Activated naive CD8-positive, alpha-beta T cell treated with anti-CD3 and anti-CD28 coated beads, Interleukin-2, amount 50 U/mL, for 16 hours (primary cell): ENCODE results near the gene ALDH1A3.

Experiments used
- DNase-seq: peaks from one replicate; pipeline ENCODE4 v3.0.0-alpha.2; 2020; ENCODE audit warnings: low read depth, low spot score

ALDH1A3 gene

DNA sequence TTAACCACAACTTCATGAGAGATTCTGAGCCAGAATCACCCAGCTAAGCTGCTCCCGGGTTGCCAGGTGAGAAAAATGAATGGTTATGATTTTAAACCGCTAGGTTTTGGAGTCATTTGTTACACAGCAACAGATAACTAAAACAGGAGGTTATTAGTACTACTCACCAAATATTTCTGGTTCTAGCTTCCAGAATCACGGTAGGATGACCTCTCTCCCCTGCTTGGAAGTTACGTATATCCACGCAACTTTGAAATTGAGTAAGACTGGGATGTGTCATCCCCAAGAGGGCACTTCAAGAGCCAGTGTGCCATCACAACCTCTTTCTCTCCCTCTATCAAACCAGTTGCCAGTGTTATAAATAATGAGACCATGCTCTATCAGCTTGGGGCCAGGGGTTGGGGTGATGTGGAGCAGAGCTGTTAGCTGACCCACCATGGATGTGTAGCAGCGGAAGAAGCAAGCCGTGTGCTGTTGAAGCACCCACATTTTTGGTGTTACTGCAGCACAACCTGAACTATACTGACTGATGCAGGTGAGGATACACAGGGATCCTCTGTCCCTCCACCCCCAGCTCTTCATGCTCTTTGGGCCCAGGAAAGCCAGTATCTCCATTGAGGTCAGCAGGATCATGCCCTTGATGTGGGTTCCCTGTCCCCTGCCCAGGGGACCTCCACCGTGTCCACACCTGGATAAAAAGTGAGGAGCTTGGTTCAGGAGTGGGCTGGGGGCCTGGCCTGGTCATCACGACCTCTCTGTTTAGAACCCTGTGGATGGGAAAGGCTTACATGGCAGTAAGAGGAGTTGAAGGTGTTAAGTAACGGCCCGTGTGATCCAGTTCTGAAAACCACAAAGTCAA lies 19.4 kb upstream of the ALDH1A3 start:
- no peak for DNase-seq

DNA sequence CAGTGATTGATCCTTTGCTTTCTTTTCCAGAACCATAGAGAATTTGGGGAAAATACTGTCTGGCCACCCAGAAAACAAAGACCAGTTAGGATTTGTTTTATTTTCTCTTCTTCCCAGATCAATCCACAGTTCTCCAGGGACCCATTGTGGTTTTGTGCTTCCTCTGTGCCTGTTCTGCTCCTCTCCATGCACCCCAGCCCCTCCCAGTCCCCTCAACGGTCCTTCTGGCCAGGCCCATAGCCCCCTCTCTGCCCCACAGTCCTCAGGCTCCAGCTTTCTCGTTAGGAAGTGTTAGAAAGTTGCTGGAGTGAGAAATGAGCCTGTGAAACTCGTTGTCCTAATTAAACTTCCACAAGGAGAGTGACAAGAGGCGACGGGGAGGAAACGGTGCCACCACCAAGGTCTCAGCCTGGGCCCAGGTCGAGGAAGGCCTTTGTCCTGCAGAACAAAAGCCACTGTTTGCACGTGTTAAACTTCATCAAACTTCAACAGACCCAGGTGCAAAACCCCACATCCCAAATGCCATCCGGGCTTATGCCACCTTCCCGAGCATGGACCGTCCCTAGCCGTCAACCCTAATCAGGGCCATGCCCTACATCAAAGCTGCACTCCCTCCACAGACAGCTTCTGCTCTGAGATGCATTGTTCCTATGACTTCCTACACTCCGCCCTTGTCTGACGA lies 18.7 kb upstream of the ALDH1A3 start:
- DNase-seq, result no peak

DNA sequence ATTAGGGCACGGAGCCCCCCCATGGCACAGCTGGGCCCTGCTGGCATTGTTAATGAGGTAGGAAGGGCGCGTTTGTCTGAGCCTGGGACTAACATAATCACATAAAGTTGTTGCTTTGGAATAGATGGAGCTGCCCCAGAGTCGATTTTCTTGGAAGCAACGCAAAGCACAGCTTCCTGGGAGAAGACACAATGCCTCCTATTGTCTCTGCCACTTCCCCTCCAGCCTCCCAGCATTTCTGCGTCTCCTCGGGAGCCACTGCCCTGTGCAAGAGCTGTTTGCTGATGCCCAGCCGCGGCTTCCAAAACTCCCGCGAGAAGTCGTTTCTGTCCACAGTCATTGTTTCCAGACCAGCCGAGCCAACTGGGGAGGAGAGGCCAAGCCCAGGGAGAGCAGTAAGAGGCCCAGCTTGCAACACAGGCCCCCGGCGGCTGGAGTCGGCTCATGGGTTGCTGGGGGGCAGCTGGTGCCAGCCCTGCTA lies 18.1 kb upstream of the ALDH1A3 start:
- DNase-seq, result no peak

DNA sequence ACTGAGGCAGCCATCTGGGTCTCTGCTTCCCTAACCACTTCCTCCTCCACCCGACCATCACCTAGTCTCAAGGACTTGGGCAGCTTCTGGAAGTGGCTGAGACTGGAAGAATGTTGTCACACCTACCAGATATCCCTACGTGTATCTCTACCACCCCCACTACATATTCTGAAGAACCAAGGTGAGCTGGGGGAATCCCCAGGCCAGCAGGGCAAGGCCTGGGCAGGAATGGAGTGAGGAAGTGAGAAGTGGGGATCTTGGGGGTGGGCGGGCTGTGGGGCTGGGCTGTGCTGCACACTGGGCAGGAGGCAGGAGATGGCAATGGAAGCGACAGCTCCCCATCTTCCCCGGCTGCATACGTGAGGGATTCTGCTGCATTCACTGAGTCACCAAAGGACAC lies 17.5 kb upstream of the ALDH1A3 start:
- no peak for DNase-seq

DNA sequence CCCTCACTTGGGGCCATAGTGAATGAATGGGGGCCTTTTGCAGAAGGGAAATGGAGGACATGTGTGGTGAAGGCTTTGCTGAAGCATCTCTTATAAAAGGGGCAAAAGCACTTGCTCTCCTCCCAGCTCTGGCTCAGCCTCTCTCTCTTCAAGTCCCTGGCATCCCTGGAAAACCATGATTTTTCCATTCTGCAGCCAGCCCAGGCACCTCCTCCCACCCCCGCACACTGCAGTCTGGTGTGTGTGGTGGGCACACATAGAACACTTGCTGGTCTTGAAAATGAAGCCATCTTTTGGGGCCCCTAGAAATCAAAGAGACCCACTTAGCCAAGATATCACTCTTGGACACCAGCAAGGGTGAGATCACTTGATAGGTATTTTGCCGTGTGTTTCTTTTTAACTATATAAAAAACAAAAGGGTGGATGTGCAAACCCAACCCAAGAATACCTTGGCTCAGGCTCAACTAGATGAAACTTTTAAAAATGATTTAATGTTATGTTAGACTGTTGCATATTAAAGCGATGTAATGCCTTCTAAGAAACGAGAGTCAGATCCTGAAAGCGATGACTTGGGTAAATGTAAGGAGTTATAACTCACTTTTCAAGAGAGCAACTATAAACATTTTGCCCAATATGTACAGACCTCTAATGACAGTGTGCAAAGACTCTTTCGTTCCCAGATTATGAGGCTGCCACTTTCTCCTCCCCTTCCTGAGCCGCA lies 16.4 kb upstream of the ALDH1A3 start:
- no peak for DNase-seq

DNA sequence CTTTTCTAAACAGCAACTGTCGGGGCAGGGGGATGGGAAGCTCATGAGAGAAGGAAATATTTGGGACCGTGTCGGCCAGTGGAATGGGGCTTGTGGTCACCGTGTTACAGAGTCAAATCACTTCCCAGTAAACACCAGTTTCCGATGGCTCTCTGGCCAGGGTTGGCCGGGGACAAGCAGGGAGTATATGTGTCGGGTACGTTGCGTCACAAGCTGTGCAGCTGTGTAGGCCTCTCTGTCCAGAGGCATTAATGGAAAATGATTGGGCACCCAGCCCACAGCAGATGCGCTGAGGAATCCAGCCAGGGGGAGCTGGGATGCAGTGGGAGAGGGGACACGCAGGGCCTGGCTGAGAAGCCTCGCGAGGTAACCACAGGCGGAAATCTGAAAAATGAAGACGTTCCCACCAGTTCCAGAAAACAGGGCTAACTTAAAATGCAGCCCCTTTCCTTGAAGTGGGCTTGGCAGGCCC lies 15.8 kb upstream of the ALDH1A3 start:
- no peak for DNase-seq

DNA sequence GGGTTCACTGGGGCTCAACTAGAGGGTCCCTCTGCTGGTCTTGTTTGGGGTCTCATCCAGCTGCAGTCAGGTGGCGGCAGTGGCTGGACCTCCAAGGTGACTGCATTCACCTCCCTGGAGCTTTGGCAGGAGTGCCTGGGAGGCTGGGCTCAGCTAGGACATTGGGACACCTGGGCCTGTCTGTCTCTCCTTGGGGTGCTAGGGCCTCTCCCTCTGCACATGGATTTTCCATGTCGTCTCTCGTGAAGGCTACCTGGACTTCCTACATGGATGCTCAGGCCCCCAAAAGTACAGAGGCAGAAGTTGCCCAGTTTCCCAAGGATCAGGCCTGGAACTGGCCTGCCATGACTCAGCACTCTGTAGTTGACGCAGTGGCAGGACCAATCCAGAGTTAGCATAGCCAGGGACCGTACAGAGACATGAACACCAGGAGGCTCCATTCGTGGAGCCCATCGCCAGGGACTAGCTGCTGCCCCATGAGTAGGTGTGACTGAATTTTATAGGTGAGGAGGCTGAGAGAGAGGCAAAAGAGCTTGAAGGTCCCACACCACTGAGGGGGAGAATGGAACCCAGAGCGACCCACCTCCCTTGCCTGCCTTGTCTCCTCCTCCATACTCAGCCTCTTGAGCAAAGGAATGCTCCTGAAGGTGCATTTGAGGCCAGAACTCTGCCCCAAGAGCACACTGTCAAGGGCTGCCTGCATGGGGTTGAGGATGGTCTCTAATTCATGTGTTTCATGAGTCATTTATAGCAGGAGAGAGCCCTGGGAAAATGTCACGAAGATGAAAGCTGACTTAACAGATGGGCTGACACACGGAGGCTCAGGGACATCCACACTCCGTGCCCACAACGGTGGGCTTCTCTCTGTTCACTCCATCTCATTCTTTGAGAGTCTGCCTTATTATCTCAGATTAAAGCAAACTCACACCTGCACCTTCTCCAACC lies 13.0 kb upstream of the ALDH1A3 start:
- no peak for DNase-seq

DNA sequence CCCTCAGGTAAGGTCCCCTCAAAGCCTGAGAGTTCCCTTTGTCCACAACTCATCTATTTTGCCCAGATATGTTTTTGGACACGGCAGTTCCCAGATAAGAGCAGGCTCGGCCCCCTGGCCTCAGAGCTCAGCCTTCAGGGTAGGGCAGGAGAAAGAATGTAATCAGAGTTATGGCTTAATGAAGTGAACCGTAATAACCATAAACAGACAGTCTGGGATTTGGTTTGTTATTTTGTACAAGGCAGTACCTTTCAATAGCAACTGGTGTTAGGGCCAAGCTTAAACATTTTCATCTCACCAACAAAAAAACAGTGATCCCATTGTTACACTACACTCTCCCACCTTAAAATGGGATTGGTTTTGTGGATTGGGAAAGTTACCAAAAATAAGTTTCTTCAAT lies 12.2 kb upstream of the ALDH1A3 start:
- DNase-seq, result no peak

DNA sequence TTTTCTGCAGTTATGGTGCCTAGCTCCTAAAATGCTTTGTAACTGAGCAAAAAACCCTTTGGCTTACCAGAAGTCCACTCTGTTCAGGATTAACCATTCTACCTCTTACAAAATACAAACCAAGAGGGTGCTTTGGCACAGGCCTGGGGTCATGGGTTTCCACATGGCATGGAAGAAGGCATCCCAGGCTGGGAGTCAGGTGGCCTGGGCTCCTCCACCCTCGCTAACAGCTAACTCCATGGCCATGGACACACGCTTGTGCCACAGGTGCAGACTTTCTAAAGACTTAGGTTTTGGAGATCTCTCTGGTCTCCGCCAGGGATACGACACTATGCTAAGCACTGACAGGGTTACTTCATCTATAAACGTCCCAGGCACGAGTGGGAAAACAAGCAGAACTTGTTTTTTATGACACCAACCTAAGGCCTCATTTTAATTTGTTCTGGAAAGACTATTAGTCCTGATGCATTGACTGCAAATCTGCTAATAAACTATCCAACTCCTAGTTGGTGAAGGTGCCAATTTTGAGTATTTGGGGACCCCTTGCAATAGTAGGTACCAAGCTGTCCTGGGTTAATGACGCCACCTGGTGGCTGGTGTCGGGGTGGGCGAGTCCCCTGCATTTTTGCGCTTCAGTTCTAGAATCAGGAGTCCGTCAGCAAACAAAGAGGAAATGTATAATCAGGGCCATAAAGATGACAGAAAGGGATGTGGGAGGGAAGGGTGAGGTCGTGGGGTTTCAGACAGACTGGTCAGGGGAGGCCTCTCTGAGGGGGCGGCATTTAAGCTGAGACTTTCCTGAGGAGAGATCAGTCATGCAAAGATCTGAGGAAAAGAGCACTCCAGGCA lies 10.3 kb upstream of the ALDH1A3 start:
- no peak for DNase-seq

DNA sequence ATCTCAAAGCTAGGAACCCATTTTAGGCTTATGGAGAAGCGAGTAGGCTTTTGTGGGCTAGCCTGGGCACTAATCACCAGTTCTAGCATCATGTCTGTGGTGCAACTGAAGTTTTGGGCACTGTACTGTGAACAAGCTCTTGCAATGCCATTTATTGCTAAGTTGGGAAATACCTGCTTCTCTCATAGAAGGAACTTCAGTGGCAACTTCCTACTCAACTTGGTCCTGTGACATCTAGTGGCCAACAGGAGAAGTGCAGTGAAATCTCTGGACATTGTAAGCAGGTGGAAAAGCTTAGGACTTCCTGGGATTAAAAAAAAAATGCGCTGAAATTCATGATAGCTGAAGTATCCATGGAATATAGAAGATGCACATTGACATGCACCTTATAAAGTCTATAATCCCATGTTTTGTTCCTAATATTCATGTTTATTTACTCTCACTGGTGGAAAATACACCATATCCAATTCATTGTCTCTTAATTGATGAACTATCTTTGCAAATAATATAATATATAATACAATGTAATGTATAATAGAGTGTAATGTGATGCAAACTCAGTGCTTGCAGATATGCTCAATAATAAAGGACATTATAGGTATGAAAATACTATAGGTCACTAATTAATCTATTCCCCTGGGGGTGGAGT lies 6.5 kb upstream of the ALDH1A3 start:
- no peak for DNase-seq

DNA sequence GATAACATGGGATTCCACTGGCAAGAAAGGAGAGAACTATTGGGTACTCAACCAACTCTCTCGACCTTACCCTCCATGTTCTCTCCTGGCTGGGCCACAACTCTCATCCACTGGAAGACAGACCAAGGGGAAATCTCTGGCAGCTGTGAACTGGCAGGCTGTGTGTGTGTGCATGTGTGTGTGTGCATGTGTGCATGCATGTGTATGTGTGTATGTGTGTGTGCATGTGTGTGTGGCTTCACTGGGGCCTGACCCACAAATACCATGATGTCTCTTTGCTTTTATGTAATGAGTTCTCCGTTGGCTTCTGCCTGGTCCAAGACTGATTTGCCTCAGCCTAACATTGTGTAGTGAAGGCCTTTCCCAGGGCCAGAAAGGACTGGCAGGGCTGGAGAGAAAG lies 4.1 kb upstream of the ALDH1A3 start:
- DNase-seq, result no peak

DNA sequence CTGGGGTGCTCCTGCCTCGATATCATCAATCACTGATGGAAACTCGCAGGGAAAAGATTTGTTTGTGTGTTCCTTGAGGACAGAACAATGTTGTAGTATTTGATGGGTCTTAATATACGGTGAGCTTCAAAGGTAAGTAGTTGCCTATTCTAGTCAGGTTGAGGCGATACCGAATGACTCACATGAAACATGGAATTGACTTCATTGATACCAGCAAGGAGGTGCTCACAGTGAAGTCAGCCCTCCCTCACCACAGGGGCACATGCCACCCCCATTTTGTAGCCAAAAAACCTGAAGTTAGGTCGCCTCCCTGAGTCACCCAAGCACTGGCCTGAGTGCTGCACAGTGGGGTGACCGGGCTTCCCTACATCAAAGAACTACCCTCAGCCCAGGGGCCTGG lies 3.7 kb upstream of the ALDH1A3 start:
- no peak for DNase-seq

DNA sequence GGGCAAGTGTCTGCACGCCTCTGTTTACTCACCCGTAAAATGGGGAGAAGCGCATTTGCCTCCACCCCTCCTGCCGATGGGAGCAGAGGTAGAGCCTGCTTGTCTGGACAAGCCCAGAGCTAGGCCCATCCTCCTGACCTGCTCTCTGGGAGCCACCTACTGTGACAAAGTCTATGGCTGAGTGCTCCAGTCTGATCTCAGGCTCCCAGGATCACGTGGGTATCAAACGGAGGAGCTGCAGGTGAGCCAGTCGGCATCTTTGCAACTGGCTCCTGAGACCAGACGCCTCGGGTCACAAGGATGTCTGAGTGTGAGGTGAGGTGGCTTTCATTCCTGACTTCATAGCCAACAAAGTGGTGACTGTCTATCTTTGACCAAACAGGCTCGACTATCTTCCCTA lies 2.1 kb upstream of the ALDH1A3 start:
- DNase-seq, result no peak

DNA sequence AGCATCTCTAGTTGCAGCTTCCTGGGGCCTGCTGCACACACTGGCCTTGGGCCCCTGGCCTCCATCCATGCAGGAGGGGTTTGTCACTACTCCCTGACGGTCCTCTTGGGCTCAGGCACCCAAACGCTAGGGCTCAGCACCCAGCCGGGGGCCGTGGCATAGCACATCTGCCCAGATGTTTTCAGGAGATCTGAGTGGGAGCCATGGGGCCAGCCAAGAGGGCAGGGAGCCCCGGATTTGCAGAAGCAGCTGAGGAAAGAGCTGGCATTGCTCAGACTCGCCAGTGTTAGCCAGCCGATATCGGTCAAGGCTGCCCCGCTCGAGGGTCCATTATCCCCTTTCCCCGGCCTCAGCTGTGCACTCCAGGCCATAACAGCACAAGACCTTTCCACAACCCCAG lies 1.5 kb upstream of the ALDH1A3 start:
- DNase-seq, result no peak

DNA sequence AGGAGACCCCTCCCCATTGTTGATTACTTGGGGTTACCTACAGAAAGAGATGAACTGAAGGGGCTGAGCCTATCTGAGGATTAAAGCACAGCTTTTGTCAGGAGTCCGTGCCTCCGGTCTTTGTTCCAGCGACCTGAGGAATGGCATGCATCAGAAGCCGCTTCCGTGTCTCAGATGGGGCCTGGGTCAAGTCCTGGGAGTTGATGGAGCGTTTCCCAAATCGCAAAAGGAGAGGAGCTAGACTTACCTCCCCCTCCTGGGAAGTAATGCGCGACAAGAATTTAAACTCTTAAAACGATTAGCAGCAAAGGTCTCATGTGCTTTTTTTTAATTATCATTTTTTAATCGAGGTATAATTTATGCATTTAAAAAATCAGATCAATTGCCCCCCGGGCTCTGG lies 983 bp upstream of the ALDH1A3 start:
- DNase-seq, result no peak

DNA sequence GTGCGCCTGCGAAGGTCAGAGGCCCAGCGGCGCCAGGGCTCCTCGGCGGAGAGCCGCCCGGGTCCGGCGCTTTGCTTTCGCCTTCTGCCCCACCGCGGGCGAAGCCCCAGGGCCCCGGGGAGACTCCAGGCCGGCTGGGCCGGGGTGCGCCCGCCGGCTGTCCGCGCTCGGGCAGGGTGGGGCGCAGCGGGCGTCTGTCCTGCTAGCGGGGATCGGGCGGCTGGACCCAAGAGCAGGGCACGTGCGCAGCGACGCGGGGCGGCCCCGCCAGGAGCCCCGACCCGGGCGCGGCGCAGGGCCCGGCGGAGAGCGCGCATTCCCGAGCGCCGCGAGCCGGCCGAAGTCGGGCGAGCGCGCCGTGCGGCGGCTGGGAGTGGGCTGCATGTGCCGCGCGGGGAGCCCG lies 569 bp upstream of the ALDH1A3 start:
- no peak for DNase-seq

DNA sequence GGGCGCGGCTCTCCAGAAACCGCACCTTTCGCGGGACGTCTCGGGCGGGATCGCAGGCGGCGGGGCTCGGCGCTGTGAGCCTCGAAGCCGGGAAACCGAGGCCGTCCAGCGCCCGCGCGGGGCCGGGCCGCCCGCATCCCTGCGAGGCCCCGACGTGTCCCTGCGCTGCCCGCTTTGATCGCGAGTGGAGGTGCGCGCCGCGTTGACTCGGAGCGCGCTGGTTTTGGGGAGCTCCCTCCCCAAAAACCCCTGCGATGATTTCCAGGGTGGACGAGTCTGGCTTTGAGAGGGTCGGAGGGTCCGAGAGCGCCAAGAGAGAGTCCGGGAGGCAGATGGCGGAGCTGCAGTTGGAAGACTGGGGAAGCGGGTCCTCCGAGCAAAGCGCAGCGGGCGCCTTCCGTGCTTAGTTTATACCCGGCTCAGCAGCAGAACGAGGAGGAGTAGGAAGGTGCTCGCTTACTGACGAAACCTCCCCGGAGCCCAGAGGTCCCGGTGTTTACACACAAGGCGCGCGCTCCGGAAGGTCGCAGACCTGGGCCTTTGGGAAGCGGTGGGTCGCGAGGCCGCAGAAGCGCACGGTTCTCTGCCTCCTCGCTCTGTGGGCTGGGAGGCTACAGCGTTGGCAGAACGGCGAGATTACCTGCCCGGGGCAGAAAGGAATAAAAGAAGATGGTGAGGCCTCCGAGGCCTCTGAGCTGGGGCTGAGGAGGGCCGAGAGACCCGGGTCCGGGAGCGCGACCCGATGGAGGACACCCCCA lies 687 bp downstream of the ALDH1A3 start:
- DNase-seq, result no peak

DNA sequence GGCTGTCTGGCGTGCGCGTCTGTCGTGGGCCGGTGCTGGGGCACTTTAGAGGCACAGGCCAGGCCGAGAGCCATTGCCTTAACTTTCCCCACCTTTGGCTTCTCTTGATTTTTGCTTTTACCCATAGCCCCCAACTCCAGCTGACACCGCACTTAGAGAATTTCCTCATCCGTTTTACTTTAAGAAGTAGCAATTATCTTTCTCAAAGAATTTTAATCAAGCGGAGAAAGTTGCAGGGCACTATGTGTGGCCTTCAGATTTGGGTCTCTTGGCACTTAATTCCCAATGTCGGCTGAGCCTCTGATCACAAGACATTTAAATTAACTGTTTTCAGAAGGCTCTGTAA lies 1.2 kb downstream of the ALDH1A3 start:
- no peak for DNase-seq
